PFSK-1 (cell line): Measurements from ENCODE around the gene EPHA1.

ENCODE experiments used
- FOXP2 ChIP-seq: optimal IDR thresholded peaks from 2 replicates; pipeline ENCODE3; 2011; ENCODE audit warnings: borderline replicate concordance, control low read depth, inconsistent platforms; ENCODE audit not compliant: insufficient read depth; ENCODE audit errors: extremely low read length, extremely low read depth
- POLR2AphosphoS5 ChIP-seq: IDR thresholded peaks from 2 replicates; pipeline ENCODE4 v1.6.1; 2012; ENCODE audit warnings: low read depth, mild to moderate bottlenecking, control low read depth, low read length, moderate library complexity
- REST ChIP-seq, 2 experiments: IDR thresholded peaks; 2 replicates each; pipeline versions ENCODE4 v1.6.1 to v1.8.0; 2011 to 2012; ENCODE audit warnings: low read depth in 2 of 2, low read length in 2 of 2, control low read depth in 1 of 2, inconsistent platforms in 1 of 2, mild to moderate bottlenecking in 1 of 2, moderate library complexity in 1 of 2; ENCODE audit not compliant: insufficient read depth in 1 of 2
- SIN3A ChIP-seq: IDR thresholded peaks from 2 replicates; pipeline ENCODE4 v1.6.1; 2012; ENCODE audit warnings: mild to moderate bottlenecking, low read length, moderate library complexity, borderline replicate concordance; ENCODE audit not compliant: insufficient read depth
- TAF1 ChIP-seq: IDR thresholded peaks from 2 replicates; pipeline ENCODE4 v1.6.1; 2012; ENCODE audit warnings: low read length, control low read depth, borderline replicate concordance; ENCODE audit not compliant: insufficient read depth

Gene EPHA1

GRCh38 chr7:143385891-143386781, 22.5 kb downstream of the EPHA1 start:
- TF ChIP-seq FOXP2 (no peak), REST (IDR thresholded peaks at IDR 0.05; ENCODE audit: insufficient read depth in 1 of 2, low read depth in 2 of 2, low read length in 2 of 2) (no peak), SIN3A (no peak), POLR2AphosphoS5 (no peak), TAF1 (no peak)

GRCh38 chr7:143384661-143385631, 23.7 kb downstream of the EPHA1 start:
- no peak for TF ChIP-seq FOXP2
- TF ChIP-seq POLR2AphosphoS5: no peak
- TF ChIP-seq TAF1: no peak
- no peak for TF ChIP-seq REST (IDR thresholded peaks at IDR 0.05; ENCODE audit: insufficient read depth in 1 of 2, low read depth in 2 of 2, low read length in 2 of 2)
- TF ChIP-seq SIN3A: no peak

GRCh38 chr7:143384148-143384547, 24.5 kb downstream of the EPHA1 start:
- TF ChIP-seq REST (IDR thresholded peaks at IDR 0.05; ENCODE audit: insufficient read depth in 1 of 2, low read depth in 2 of 2, low read length in 2 of 2) (no peak), POLR2AphosphoS5 (no peak), SIN3A (no peak), TAF1 (no peak), FOXP2 (no peak)

- TF ChIP-seq REST (IDR thresholded peaks at IDR 0.05; ENCODE audit: insufficient read depth in 1 of 2, low read depth in 2 of 2, low read length in 2 of 2) (no peak), POLR2AphosphoS5 (no peak), FOXP2 (no peak), SIN3A (no peak), TAF1 (no peak)
Observed at GRCh38 chr7:143383642-143383957, 25.1 kb downstream of the EPHA1 start.
